MM.1S (cell line): ENCODE data around the gene KCNQ2.

Source experiments
- EZH2phosphoT487 ChIP-seq: fragments of 300-600 bp; sonication (generic); IDR thresholded peaks from 2 replicates; pipeline ENCODE4 v1.6.1; 2018; ENCODE audit warnings: antibody characterized with exemption, low read length
- TF ChIP-seq, protein P1 (sequence below): fragments of 300-600 bp; sonication (generic); IDR thresholded peaks from 2 replicates; pipeline ENCODE4 v1.5.1; 2016; ENCODE audit warnings: antibody characterized with exemption, low read length, mixed read lengths

DNA sequence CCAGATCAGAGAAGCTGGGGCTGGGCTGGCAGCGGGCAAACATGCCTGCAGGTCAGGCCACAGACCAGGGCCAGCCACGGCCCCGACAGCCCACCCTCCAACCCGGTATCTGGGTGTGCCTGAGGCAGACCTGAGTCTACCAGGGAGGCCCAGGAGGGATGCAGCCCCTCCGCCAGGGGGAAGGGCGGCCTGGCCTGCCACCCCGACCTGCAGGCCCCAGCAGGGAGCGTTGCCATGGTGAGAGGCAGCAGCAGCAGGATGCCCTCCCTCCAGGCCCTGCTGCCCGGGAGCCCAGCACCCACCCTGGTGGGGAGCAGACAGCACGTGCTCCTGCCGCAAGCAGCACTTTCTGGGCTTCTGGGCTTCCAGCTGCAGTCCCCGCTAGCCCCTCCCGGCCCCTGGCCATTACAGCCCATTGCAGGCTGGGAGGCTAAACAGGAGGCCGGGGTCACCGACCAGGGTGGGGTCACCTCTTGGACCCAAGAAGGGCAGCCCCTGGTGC lies 30.3 kb upstream of the KCNQ2 start:
- no peak for TF ChIP-seq EZH2phosphoT487
- TF ChIP-seq, protein P1, sequence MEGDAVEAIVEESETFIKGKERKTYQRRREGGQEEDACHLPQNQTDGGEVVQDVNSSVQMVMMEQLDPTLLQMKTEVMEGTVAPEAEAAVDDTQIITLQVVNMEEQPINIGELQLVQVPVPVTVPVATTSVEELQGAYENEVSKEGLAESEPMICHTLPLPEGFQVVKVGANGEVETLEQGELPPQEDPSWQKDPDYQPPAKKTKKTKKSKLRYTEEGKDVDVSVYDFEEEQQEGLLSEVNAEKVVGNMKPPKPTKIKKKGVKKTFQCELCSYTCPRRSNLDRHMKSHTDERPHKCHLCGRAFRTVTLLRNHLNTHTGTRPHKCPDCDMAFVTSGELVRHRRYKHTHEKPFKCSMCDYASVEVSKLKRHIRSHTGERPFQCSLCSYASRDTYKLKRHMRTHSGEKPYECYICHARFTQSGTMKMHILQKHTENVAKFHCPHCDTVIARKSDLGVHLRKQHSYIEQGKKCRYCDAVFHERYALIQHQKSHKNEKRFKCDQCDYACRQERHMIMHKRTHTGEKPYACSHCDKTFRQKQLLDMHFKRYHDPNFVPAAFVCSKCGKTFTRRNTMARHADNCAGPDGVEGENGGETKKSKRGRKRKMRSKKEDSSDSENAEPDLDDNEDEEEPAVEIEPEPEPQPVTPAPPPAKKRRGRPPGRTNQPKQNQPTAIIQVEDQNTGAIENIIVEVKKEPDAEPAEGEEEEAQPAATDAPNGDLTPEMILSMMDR, result no peak
